Spleen (tissue), 7 donors: ENCODE data around the gene PARP14.

Experiments used
- CTCF ChIP-seq, 11 experiments: fragments of 200-600 bp in 7 of 11; fragments of 450-650 bp in 4 of 11; sonication (generic) in 4 of 11; IDR thresholded peaks in 8 of 11; conservative IDR thresholded peaks in 3 of 11; 1 replicate in 7 of 11; 2 replicates in 4 of 11; pipeline versions ENCODE4 v1.4.0 to v1.8.0; 2016 to 2021; ENCODE audit warnings: antibody characterized with exemption in 11 of 11, inconsistent platforms in 4 of 11, mild to moderate bottlenecking in 1 of 11
- POLR2AphosphoS5 ChIP-seq, 3 donors: sonication (generic); formaldehyde crosslinking; IDR thresholded peaks; one replicate each; pipeline ENCODE4 v1.5.1; 2017; ENCODE audit warnings: antibody characterized with exemption in 3 of 3
- donor health status: DM: no; HTN: no; CAD: no; lungs with moderate emphysema.
- donor health status: DM: no; HTN: no; CAD: no.
- donor health status: DM: no; HTN: no; CAD: no.

- TF ChIP-seq POLR2AphosphoS5 (IDR thresholded peaks at IDR 0.05), result no peak
- no peak for TF ChIP-seq CTCF (IDR thresholded peaks at IDR 0.05 in 8 of 11, conservative IDR thresholded peaks at IDR 0.05 in 3 of 11)
These were observed 24.7 kb downstream of the PARP14 start for GRCh38 chr3:122705379-122705778.
